GM12891 (cell line): ENCODE data around the gene NKX6-2. TPM values are rescaled to one million over a fixed set of nuclear protein-coding genes. Genes with fewer than 3 reads are reported as not detected.

Source experiments
- DNase-seq: peaks from one replicate; pipeline ENCODE4 v3.0.0; 2011; ENCODE audit warnings: low spot score; ENCODE audit not compliant: insufficient read length
- FAIRE-seq: peaks from 2 replicates; lab custom pipeline; 2011; peaks lifted over from hg19 to GRCh38; lab: Jason Lieb, UNC
- PAX5 ChIP-seq: IDR thresholded peaks from 2 replicates; pipeline ENCODE4 v1.6.1; 2011; ENCODE audit warnings: low read length, moderate library complexity, mild to moderate bottlenecking; ENCODE audit not compliant: insufficient read depth, severe bottlenecking
- POLR2A ChIP-seq: IDR thresholded peaks from 2 replicates; pipeline ENCODE4 v1.6.1; 2011; ENCODE audit warnings: low read depth, low read length, control low read depth
- POLR2AphosphoS5 ChIP-seq: IDR thresholded peaks from 2 replicates; pipeline ENCODE4 v1.6.1; 2011; ENCODE audit warnings: low read depth, low read length, control low read depth
- POU2F2 ChIP-seq: IDR thresholded peaks from 2 replicates; pipeline ENCODE4 v1.6.1; 2011; ENCODE audit warnings: low read depth, mild to moderate bottlenecking, control low read depth, low read length, moderate library complexity
- SPI1 ChIP-seq: IDR thresholded peaks from 2 replicates; pipeline ENCODE4 v1.6.1; 2011; ENCODE audit warnings: low read depth, low read length, control low read depth
- TAF1 ChIP-seq: IDR thresholded peaks from 2 replicates; pipeline ENCODE4 v1.6.1; 2011; ENCODE audit warnings: low read depth, low read length, control low read depth
- polyA plus RNA-seq: library from polyadenylated mRNA; unstranded; fragments of >200 nt; gene quantifications from one replicate; pipeline ENCODE4 v1.2.1, GENCODE V29; 2012; ENCODE audit warnings: low read depth, missing spikeins, inconsistent platforms; ENCODE audit not compliant: missing spikeins

Gene NKX6-2
- polyA plus RNA-seq, result 0.51 TPM

GRCh38 chr10:132785723-132786475 is at the start of gene NKX6-2:
TSS of gene NKX6-2 (minus strand) at chr10:132786147. CDS start at chr10:132785948, 199 bp downstream.
- DNase-seq (no peak), FAIRE-seq (no peak)
- TF ChIP-seq POLR2A, result no peak
- TF ChIP-seq PAX5, result no peak

GRCh38 chr10:132834891-132835847 is 49.2 kb upstream of the NKX6-2 start:
- TF ChIP-seq POU2F2 (no peak), POLR2A (no peak), PAX5 (no peak), SPI1 (no peak), TAF1 (no peak), POLR2AphosphoS5 (no peak)
- FAIRE-seq (no peak), DNase-seq (no peak)

- TF ChIP-seq POLR2A (no peak), POLR2AphosphoS5 (no peak), POU2F2 (no peak), PAX5 (no peak), TAF1 (no peak), SPI1 (no peak)
- no peak for DNase-seq
- no peak for FAIRE-seq
Observed at GRCh38 chr10:132834311-132834761, 48.4 kb upstream of the NKX6-2 start.

- FAIRE-seq, result no peak
- DNase-seq, result no peak
Observed at GRCh38 chr10:132833421-132834111, 47.6 kb upstream of the NKX6-2 start.

GRCh38 chr10:132832186-132832969 is 46.4 kb upstream of the NKX6-2 start:
- FAIRE-seq, result no peak
- DNase-seq, result no peak
- no peak for TF ChIP-seq POU2F2

More at GRCh38 chr10:132833421-132834111, 47.6 kb upstream of the NKX6-2 start:
- TF ChIP-seq SPI1, result no peak
- no peak for TF ChIP-seq PAX5
- TF ChIP-seq POU2F2, result no peak
- TF ChIP-seq POLR2A, result no peak
- TF ChIP-seq TAF1, result no peak
- TF ChIP-seq POLR2AphosphoS5, result no peak

GRCh38 chr10:132829403-132829802 is 43.5 kb upstream of the NKX6-2 start:
- DNase-seq, result no peak
- no peak for FAIRE-seq
- TF ChIP-seq TAF1, result no peak
- no peak for TF ChIP-seq PAX5
- TF ChIP-seq POLR2AphosphoS5, result no peak
- no peak for TF ChIP-seq SPI1
- TF ChIP-seq POU2F2, result no peak
- no peak for TF ChIP-seq POLR2A

- DNase-seq (no peak), FAIRE-seq (no peak)
- no peak for TF ChIP-seq POU2F2
- no peak for TF ChIP-seq POLR2AphosphoS5
- no peak for TF ChIP-seq SPI1
- TF ChIP-seq TAF1, result no peak
- TF ChIP-seq PAX5, result no peak
- no peak for TF ChIP-seq POLR2A
Observed at GRCh38 chr10:132828681-132829080, 42.7 kb upstream of the NKX6-2 start.

- FAIRE-seq, result no peak
- no peak for TF ChIP-seq PAX5
- no peak for TF ChIP-seq TAF1
- no peak for TF ChIP-seq POLR2A
- TF ChIP-seq POU2F2, result no peak
- TF ChIP-seq SPI1, result no peak
- TF ChIP-seq POLR2AphosphoS5, result no peak
- no peak for DNase-seq
Observed at GRCh38 chr10:132827861-132828539, 42.1 kb upstream of the NKX6-2 start.
